Right lobe of liver (tissue), 6 donors: ENCODE measurements around the gene MRPL2. TPM values are rescaled to one million over a fixed set of nuclear protein-coding genes. Genes with fewer than 3 reads are reported as not detected.

ENCODE experiments used
- ATAC-seq, 4 donors: fragments of 200-7000 bp; cut with Tn5 transposase; one replicate each; pipeline ENCODE4 v1.9.1; 2020; ENCODE audit warnings: mild to moderate bottlenecking in 4 of 4, moderate library complexity in 4 of 4
- DNase-seq, 3 donors: peaks; one replicate each; pipeline ENCODE4 v3.0.0-alpha.2; 2020
- H3K27ac ChIP-seq, 3 donors: fragments of 200-600 bp; one replicate each; pipeline ENCODE4 v1.8.0; 2022
- H3K27me3 ChIP-seq, 2 donors: fragments of 200-600 bp; one replicate each; pipeline ENCODE4 v1.8.0; 2022
- H3K36me3 ChIP-seq, 4 donors: fragments of 200-600 bp; sonication (generic) in 1 of 4; one replicate each; pipeline versions ENCODE4 v1.5.1 to v1.8.0; 2017 to 2022; ENCODE audit warnings: control low read depth in 1 of 4
- H3K4me1 ChIP-seq, 4 donors: fragments of 200-600 bp; sonication (generic) in 1 of 4; one replicate each; pipeline versions ENCODE4 v1.5.1 to v1.8.0; 2017 to 2022; ENCODE audit warnings: control low read depth in 1 of 4
- H3K4me3 ChIP-seq, 3 donors: fragments of 200-600 bp; one replicate each; pipeline ENCODE4 v1.8.0; 2022
- H3K9me3 ChIP-seq, 4 donors: fragments of 200-600 bp; sonication (generic) in 1 of 4; one replicate each; pipeline versions ENCODE4 v1.5.1 to v1.8.0; 2017 to 2022; ENCODE audit warnings: control low read depth in 1 of 4
- CTCF ChIP-seq, 4 donors: fragments of 200-600 bp in 3 of 4; fragments of 450-650 bp in 1 of 4; IDR thresholded peaks; one replicate each; pipeline versions ENCODE4 v1.5.1 to v1.8.0; 2016 to 2022; ENCODE audit warnings: antibody characterized with exemption in 4 of 4, mild to moderate bottlenecking in 2 of 4
- POLR2A ChIP-seq: fragments of 450-650 bp; IDR thresholded peaks from one replicate; pipeline ENCODE4 v1.6.1; 2017; ENCODE audit warnings: antibody characterized with exemption, mild to moderate bottlenecking
- WGBS: methylation state at CpG from one replicate; pipeline ENCODE4 v1.1.6; 2018; ENCODE audit warnings: low coverage, low lambda C conversion rate; ENCODE audit not compliant: insufficient coverage; ENCODE audit errors: missing lambda C conversion rate; 5-methylcytosine and 5-hydroxymethylcytosine counted together
- intact Hi-C, 2 donors: fragments of 100-400 bp; cut with DNase I; formaldehyde crosslinking; loops; one replicate each; pipeline versions ENCODE4 v1.11.2 to v1.14.1; 2022
- total RNA-seq, 6 experiments: library from RNA; depleted of rRNA in 2 of 6; stranded (reverse); fragments of >200 nt in 2 of 6; fragmentation: NEBNext Ultra II Directional in 3 of 6; extraction: Animal tissue kit (Norgen Biotek cat#: 25700) in 3 of 6; gene quantifications; one replicate each; pipeline versions ENCODE4 v1.1.0 to v1.2.4, GENCODE V29; 2016 to 2023
- donor health status: DM: no; HTN: yes; CAD: no.
- donor health status: DM: no; HTN: no; CAD: no.
- donor health status: DM: no; HTN: no; CAD: no.
- donor health status: DM: no; HTN: yes; CAD: no.
- donor health status: DM: no; HTN: yes; CAD: no.

MRPL2 gene
- total RNA-seq, 6 experiments from 2014 or later: 41.6 to 63.1 (median 60.4) TPM

DNA sequence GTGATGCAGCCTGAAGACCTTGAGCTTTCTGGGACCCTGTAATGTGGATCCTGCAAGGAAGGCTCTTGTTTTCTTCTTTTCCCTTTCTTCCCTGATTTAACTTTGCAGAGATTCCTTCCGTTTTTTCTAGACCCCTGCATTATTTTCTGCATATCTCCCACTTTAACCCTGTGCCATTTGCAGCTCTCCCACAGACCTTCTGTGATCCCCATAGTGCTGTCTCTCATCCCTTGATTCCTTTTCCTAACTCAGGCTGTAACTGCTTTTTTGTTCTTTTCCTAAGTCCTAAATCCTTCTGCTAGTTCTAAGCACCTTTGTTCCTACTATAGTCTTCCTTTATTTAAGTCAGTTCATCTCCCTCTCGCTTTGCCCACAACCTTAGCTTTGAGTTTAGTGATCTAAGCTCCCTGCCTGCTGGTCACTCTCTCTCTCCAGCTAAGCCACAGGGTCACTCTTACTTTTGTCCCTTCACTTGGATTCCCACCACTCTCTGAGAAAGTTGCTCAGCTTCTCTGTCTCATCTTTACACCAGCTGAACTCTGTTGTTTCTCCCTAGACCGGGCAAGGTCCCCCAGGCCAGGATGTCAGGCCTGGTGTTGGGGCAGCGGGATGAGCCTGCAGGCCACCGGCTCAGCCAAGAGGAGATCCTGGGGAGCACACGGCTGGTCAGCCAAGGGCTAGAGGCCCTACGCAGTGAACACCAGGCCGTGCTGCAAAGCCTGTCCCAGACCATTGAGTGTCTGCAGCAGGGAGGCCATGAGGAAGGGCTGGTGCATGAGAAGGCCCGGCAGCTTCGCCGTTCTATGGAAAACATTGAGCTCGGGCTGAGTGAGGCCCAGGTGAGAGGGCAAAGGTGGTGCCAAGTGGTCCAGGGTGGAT, 1.8 kb upstream of the MRPL2 start:
- Histone ChIP-seq H3K27me3 (no peaks in the 10 kb centered on the region), H3K4me3 (peak overlapping the region; percentile 77 to 98 (median 88)), H3K4me1 (peaks cover 0 to 26% (median 9%) of the 10 kb centered on the region in 4 donors), H3K36me3 (peaks cover 0 to 33% (median 10%) of the 10 kb centered on the region in 4 donors), H3K9me3 (no peaks in the 10 kb centered on the region), H3K27ac (peak overlapping the region; percentile 60 to 89 (median 89))
- intact Hi-C loops: no loop called here
- ATAC-seq (no peak), DNase-seq (peak in 2 of 3 donors; percentile 24 to 54)
- TF ChIP-seq CTCF (IDR thresholded peaks at IDR 0.05): no peak
- no peak for TF ChIP-seq POLR2A
- 42% methylated on average over 7 of the region's 12 CpGs for WGBS

GRCh38 chr6:43060034-43060754, 960 bp upstream of the MRPL2 start:
- TF ChIP-seq CTCF (IDR thresholded peaks at IDR 0.05): no peak
- TF ChIP-seq POLR2A: peak; percentile 59
- WGBS: 13% methylated on average over 6 of the region's 15 CpGs
- H3K27ac ChIP-seq: peak overlapping the region; percentile 89 to 96 (median 89)

GRCh38 chr6:43058531-43058930, 703 bp downstream of the MRPL2 start:
- intact Hi-C loops: no loop called here
- Histone ChIP-seq H3K9me3 (no peaks in the 10 kb centered on the region), H3K4me3 (peak overlapping the region; percentile 77 to 98 (median 88)), H3K36me3 (peaks cover 0 to 27% (median 6%) of the 10 kb centered on the region in 4 donors), H3K27ac (peak overlapping the region in 2 of 3 donors; percentile 74 to 89), H3K4me1 (peaks cover 0 to 26% (median 9%) of the 10 kb centered on the region in 4 donors), H3K27me3 (no peaks in the 10 kb centered on the region)
- WGBS: 45% methylated on average over 1 of the region's 1 CpG
- no peak for TF ChIP-seq POLR2A
- TF ChIP-seq CTCF (IDR thresholded peaks at IDR 0.05): no peak
- ATAC-seq (no peak), DNase-seq (no peak)

More at GRCh38 chr6:43060034-43060754, 960 bp upstream of the MRPL2 start:
- intact Hi-C loops: no loop called here
- Histone ChIP-seq H3K27me3 (no peaks in the 10 kb centered on the region), H3K9me3 (no peaks in the 10 kb centered on the region), H3K4me1 (peaks cover 0 to 26% (median 9%) of the 10 kb centered on the region in 4 donors), H3K4me3 (peak overlapping the region; percentile 77 to 98 (median 88)), H3K36me3 (peaks cover 0 to 33% (median 9%) of the 10 kb centered on the region in 4 donors)
- ATAC-seq: peak; percentile 70 to 78 (median 76)
- peak; percentile 83 to 96 (median 92) for DNase-seq

- peaks cover 0 to 16% (median 5%) of the 10 kb centered on the region in 4 donors for H3K4me1 ChIP-seq
- intact Hi-C loops: no loop called here
- H3K27me3 ChIP-seq: no peaks in the 10 kb centered on the region
- H3K27ac ChIP-seq: no peak overlapping the region
- DNase-seq (no peak), ATAC-seq (no peak)
- peaks cover 0 to 17% (median 6%) of the 10 kb centered on the region in 4 donors for H3K36me3 ChIP-seq
- H3K4me3 ChIP-seq: no peak overlapping the region
- H3K9me3 ChIP-seq: no peaks in the 10 kb centered on the region
- TF ChIP-seq CTCF (IDR thresholded peaks at IDR 0.05) (no peak), POLR2A (no peak)
- WGBS: 89% methylated on average over 3 of the region's 8 CpGs
Measured at GRCh38 chr6:43055966-43056365, 3.3 kb downstream of the MRPL2 start.
